Right lobe of liver (tissue), 4 donors: ENCODE data around the gene JMY.

Source experiments
- POLR2A ChIP-seq: fragments of 450-650 bp; IDR thresholded peaks from one replicate; pipeline ENCODE4 v1.6.1; 2017; ENCODE audit warnings: antibody characterized with exemption, mild to moderate bottlenecking
- TF ChIP-seq, protein P1 (sequence below), 4 donors: fragments of 200-600 bp in 3 of 4; fragments of 450-650 bp in 1 of 4; IDR thresholded peaks; one replicate each; pipeline versions ENCODE4 v1.5.1 to v1.8.0; 2016 to 2022; ENCODE audit warnings: antibody characterized with exemption in 4 of 4, mild to moderate bottlenecking in 2 of 4
- donor health status: DM: no; HTN: no; CAD: no.
- donor health status: DM: no; HTN: no; CAD: no.
- donor health status: DM: no; HTN: yes; CAD: no.

DNA sequence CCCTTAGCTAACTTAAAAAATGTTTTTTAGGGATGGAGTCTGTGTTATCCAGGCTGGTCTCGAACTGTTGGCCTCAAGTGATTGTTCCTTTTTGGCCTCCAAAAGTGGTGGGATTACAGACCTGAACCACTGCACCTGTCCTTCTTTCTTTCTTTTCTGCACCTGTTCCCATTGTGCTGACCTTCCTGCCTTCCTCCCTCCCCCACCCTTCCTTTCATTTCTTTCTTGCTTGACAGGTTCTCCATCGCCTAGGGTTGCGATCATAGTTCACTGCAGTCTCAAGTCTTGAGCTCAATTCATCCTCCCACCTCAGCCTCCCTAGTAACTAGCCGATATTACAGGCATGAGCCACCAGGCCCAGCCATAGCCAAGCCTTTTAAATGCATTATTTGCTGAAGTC is 20.6 kb downstream of the JMY start:
- TF ChIP-seq, protein P1, sequence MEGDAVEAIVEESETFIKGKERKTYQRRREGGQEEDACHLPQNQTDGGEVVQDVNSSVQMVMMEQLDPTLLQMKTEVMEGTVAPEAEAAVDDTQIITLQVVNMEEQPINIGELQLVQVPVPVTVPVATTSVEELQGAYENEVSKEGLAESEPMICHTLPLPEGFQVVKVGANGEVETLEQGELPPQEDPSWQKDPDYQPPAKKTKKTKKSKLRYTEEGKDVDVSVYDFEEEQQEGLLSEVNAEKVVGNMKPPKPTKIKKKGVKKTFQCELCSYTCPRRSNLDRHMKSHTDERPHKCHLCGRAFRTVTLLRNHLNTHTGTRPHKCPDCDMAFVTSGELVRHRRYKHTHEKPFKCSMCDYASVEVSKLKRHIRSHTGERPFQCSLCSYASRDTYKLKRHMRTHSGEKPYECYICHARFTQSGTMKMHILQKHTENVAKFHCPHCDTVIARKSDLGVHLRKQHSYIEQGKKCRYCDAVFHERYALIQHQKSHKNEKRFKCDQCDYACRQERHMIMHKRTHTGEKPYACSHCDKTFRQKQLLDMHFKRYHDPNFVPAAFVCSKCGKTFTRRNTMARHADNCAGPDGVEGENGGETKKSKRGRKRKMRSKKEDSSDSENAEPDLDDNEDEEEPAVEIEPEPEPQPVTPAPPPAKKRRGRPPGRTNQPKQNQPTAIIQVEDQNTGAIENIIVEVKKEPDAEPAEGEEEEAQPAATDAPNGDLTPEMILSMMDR (IDR thresholded peaks at IDR 0.05), result no peak
- TF ChIP-seq POLR2A, result no peak
